Endodermal cell (in vitro differentiated cells): ENCODE data around the gene MAP3K9. TPM values are rescaled to one million over a fixed set of nuclear protein-coding genes. Genes with fewer than 3 reads are reported as not detected.

Experiments used
- DNase-seq: peaks from one replicate; pipeline ENCODE4 v3.0.0-alpha.2; 2017
- H3K27ac ChIP-seq: 2 replicates; pipeline ENCODE4 v1.5.1; 2013; ENCODE audit warnings: mild to moderate bottlenecking, low read depth, low read length, moderate library complexity
- H3K27me3 ChIP-seq: 2 replicates; pipeline ENCODE4 v1.6.1; 2013; ENCODE audit warnings: mild to moderate bottlenecking, low read length, moderate library complexity; ENCODE audit not compliant: insufficient read depth, control insufficient read depth, poor library complexity, severe bottlenecking
- H3K36me3 ChIP-seq: 2 replicates; pipeline ENCODE4 v1.7.0; 2013; ENCODE audit warnings: mild to moderate bottlenecking, low read length, moderate library complexity; ENCODE audit not compliant: control insufficient read depth, insufficient read depth
- H3K4me1 ChIP-seq: one replicate; pipeline ENCODE4 v1.7.0; 2013; ENCODE audit warnings: low read length; ENCODE audit not compliant: control insufficient read depth, insufficient read depth
- H3K4me3 ChIP-seq: 2 replicates; pipeline ENCODE4 v1.5.1; 2013; ENCODE audit warnings: mild to moderate bottlenecking, low read length, moderate library complexity
- H3K9ac ChIP-seq: 2 replicates; pipeline ENCODE4 v1.6.1; 2013; ENCODE audit warnings: mild to moderate bottlenecking, low read length, moderate library complexity; ENCODE audit not compliant: poor library complexity, severe bottlenecking; ENCODE audit errors: extremely low read depth
- H3K9me3 ChIP-seq: 2 replicates; pipeline ENCODE4 v1.6.1; 2013; ENCODE audit warnings: mild to moderate bottlenecking, low read length, moderate library complexity; ENCODE audit not compliant: control insufficient read depth
- H3K27ac Mint-ChIP-seq: 2 replicates; pipeline ENCODE4 v1.8.0; 2020; ENCODE audit warnings: mixed read lengths
- H3K27me3 Mint-ChIP-seq: 2 replicates; pipeline ENCODE4 v1.8.0; 2021; ENCODE audit warnings: mild to moderate bottlenecking, mixed read lengths; ENCODE audit not compliant: insufficient read depth
- H3K36me3 Mint-ChIP-seq: 2 replicates; pipeline ENCODE4 v1.8.0; 2020; ENCODE audit warnings: low read depth, mixed read lengths
- H3K4me1 Mint-ChIP-seq: 2 replicates; pipeline ENCODE4 v1.8.0; 2020; ENCODE audit warnings: mixed read lengths
- H3K4me3 Mint-ChIP-seq: 2 replicates; pipeline ENCODE4 v1.8.0; 2020; ENCODE audit warnings: mild to moderate bottlenecking, moderate library complexity, mixed read lengths
- H3K9me3 Mint-ChIP-seq: 2 replicates; pipeline ENCODE4 v1.8.0; 2020; ENCODE audit warnings: mild to moderate bottlenecking, mixed read lengths
- CTCF ChIP-seq: fragments of 200-600 bp; sonication (generic); conservative IDR thresholded peaks from 2 replicates; pipeline ENCODE4 v1.5.0; 2021; ENCODE audit warnings: antibody characterized with exemption, mild to moderate bottlenecking
- WGBS, 2 experiments: methylation state at CpG; one replicate each; pipeline versions ENCODE4 v1.1.5 to v1.1.7; 2013; ENCODE audit warnings: missing lambda C conversion rate in 2 of 2, mixed read lengths in 1 of 2; ENCODE audit not compliant: insufficient coverage in 1 of 2, insufficient read length in 1 of 2; 5-methylcytosine and 5-hydroxymethylcytosine counted together
- total RNA-seq, 2 donors: library from RNA; stranded (reverse); fragmentation: NEBNext Ultra II Directional in 1 of 2; extraction: Animal tissue kit (Norgen Biotek cat#: 25700) in 1 of 2; gene quantifications; 2 replicates in 1 of 2; 3 replicates in 1 of 2; pipeline ENCODE4 v1.2.1, GENCODE V29; 2021

Gene MAP3K9
- total RNA-seq, 2 donors from 2014 or later: 34.1 to 38.5 TPM

- Mint-ChIP-seq H3K27me3 (no peaks in the 10 kb centered on the region), H3K36me3 (peaks cover 19% of the 10 kb centered on the region), H3K4me1 (peaks cover 31% of the 10 kb centered on the region), H3K9me3 (no peaks in the 10 kb centered on the region), H3K4me3 (no peak overlapping the region), H3K27ac (peak overlapping the region; percentile 36)
- H3K4me3 ChIP-seq: no peak overlapping the region
- H3K9me3 ChIP-seq: peaks cover 8% of the 10 kb centered on the region
- no peak overlapping the region for H3K9ac ChIP-seq
- H3K36me3 ChIP-seq: peaks cover 29% of the 10 kb centered on the region
- TF ChIP-seq CTCF: no peak
- no peak for DNase-seq
- peaks cover 14% of the 10 kb centered on the region for H3K4me1 ChIP-seq
- H3K27ac ChIP-seq: no peak overlapping the region
- 97 to 100% methylated on average over 5 to 7 of the region's 7 CpGs for WGBS, 2 experiments
- no peaks in the 10 kb centered on the region for H3K27me3 ChIP-seq
Observed at GRCh38 chr14:70770490-70770889, 38.8 kb downstream of the MAP3K9 start.

- Histone ChIP-seq H3K4me1 (no peaks in the 10 kb centered on the region), H3K4me3 (no peak overlapping the region), H3K36me3 (peaks cover 74% of the 10 kb centered on the region), H3K27me3 (no peaks in the 10 kb centered on the region), H3K9ac (no peak overlapping the region), H3K27ac (no peak overlapping the region), H3K9me3 (peaks cover 6% of the 10 kb centered on the region)
- Mint-ChIP-seq H3K27me3 (no peaks in the 10 kb centered on the region), H3K27ac (no peak overlapping the region), H3K36me3 (peaks cover 71% of the 10 kb centered on the region), H3K9me3 (no peaks in the 10 kb centered on the region), H3K4me1 (peaks cover 15% of the 10 kb centered on the region), H3K4me3 (no peak overlapping the region)
- no peak for TF ChIP-seq CTCF
- WGBS, 2 experiments: 97 to 100% methylated on average over 1 of the region's 1 CpG
- DNase-seq: no peak
Observed at GRCh38 chr14:70759398-70759797, 49.9 kb downstream of the MAP3K9 start.

- Mint-ChIP-seq H3K36me3 (peaks cover 66% of the 10 kb centered on the region), H3K27me3 (no peaks in the 10 kb centered on the region), H3K27ac (no peak overlapping the region), H3K9me3 (no peaks in the 10 kb centered on the region), H3K4me1 (peaks cover 42% of the 10 kb centered on the region), H3K4me3 (no peak overlapping the region)
- TF ChIP-seq CTCF: no peak
- Histone ChIP-seq H3K36me3 (peaks cover 73% of the 10 kb centered on the region), H3K9ac (no peak overlapping the region), H3K4me3 (no peak overlapping the region), H3K9me3 (peaks cover 6% of the 10 kb centered on the region), H3K27ac (no peak overlapping the region), H3K4me1 (peaks cover 13% of the 10 kb centered on the region), H3K27me3 (no peaks in the 10 kb centered on the region)
- no peak for DNase-seq
Observed at GRCh38 chr14:70755655-70756054, 53.7 kb downstream of the MAP3K9 start.
